ENCODE measurements around the gene KCNQ5.

The KCNQ5 gene

DNA sequence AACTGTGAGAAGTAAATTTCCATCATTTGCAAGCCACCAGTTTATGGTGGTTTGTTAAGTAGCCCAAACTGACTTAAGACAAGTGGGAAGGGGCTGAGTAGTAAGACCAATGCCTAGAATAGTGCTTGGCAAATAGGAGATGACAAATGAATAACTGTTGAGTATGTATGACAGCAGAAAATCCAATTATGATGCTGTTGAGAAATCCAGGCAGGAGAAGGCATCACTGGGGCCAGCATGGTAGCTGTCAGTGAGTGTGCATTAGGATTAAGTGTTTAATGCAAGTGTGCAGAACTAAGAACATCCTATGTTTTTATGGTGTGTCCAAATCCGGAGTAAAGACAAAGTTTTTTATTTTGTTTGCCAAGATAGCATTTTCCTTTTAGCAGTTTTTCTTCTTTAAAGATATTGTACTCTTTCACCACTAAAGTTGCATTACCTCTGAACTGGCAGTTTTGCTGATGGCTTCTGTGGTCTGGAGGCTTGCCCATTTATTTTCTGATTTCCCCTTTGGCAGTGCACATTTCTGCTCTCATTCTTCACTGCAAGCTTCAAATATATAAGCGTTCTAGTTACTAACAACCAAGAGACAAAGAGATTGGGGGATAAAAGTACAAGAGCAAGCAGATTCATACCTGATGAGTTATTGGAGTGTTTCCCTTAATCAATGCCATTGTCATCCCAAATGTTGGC lies 289.7 kb downstream of the KCNQ5 start:
- H3K4me1 Mint-ChIP-seq = peaks cover 6% of the 10 kb centered on the region
- ATAC-seq (no peak), DNase-seq (no peak)
- H3K4me3 Mint-ChIP-seq = no peak overlapping the region
- no peaks in the 10 kb centered on the region for H3K27me3 Mint-ChIP-seq
- H3K9me3 Mint-ChIP-seq = no peaks in the 10 kb centered on the region
- H3K36me3 Mint-ChIP-seq (ENCODE audit: low read depth) = no peaks in the 10 kb centered on the region
- no peak overlapping the region for H3K27ac Mint-ChIP-seq

DNA sequence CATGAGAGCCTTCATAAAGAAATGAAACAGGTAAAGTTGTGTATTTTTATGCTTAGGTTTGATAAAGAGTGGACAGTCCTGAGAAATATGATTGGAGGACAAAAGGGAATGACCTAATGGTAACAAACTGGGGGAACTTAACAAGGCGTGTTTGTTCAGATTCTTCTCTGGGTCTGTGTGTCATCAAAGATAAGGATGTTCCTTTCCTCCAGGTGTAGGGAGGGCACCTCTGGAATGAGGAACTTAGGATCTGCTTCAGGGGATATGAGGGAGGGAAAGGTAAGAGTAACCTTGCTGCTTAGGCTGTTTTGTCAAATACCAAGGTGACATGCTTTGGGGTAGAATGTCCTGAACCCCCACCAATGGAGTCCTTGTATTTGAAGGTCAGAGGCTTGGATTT lies 291.9 kb downstream of the KCNQ5 start:
- ATAC-seq (no peak), DNase-seq (no peak)
- Mint-ChIP-seq H3K36me3 (ENCODE audit: low read depth) (no peaks in the 10 kb centered on the region), H3K4me1 (peaks cover 4% of the 10 kb centered on the region), H3K4me3 (no peak overlapping the region), H3K27ac (no peak overlapping the region), H3K9me3 (no peaks in the 10 kb centered on the region), H3K27me3 (no peaks in the 10 kb centered on the region)

DNA sequence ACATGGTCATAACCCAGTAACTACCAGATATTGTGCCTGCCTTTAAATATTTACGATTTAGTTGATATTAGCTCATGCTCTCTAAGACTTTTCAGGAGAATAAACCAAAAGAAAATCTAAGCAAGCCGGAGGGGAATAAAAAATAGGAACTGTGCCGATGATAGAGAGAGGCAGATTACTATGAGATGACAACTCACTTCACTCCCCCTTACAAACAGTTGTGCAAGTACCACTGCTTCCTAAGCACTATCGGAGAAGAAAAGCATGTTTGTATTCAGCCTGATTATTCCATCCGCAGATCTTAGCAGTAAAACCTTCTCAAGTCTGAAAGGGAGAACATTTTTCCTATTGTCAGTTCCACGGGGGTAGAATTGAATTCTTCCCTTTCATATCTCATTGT lies 294.4 kb downstream of the KCNQ5 start:
- Mint-ChIP-seq H3K4me3 (no peak overlapping the region), H3K27me3 (no peaks in the 10 kb centered on the region), H3K9me3 (no peaks in the 10 kb centered on the region), H3K36me3 (ENCODE audit: low read depth) (no peaks in the 10 kb centered on the region), H3K27ac (no peak overlapping the region), H3K4me1 (peaks cover 5% of the 10 kb centered on the region)
- no peak for ATAC-seq
- DNase-seq = no peak

DNA sequence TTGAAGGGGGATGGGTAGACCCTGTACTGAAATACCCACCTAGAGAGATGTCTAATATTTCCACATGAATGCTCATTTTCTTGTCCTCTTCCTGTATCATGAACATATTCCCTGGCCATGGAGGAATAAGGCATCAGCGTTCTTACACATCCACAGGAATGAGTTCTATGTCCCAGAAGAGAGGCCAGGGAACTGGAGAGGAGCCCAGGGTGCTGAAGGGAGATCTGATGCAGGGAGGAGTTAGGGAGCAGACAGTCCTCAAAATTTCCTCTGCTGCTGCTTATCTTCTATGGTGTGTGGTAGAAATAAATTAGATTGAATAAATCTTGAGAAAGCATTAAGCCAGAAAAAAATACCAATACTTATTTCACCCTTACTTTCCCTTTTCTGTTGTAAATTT lies 295.0 kb downstream of the KCNQ5 start:
- no peak for ATAC-seq
- Mint-ChIP-seq H3K4me3 (no peak overlapping the region), H3K36me3 (ENCODE audit: low read depth) (no peaks in the 10 kb centered on the region), H3K27ac (no peak overlapping the region), H3K9me3 (no peaks in the 10 kb centered on the region), H3K4me1 (peaks cover 2% of the 10 kb centered on the region), H3K27me3 (no peaks in the 10 kb centered on the region)
- no peak for DNase-seq

DNA sequence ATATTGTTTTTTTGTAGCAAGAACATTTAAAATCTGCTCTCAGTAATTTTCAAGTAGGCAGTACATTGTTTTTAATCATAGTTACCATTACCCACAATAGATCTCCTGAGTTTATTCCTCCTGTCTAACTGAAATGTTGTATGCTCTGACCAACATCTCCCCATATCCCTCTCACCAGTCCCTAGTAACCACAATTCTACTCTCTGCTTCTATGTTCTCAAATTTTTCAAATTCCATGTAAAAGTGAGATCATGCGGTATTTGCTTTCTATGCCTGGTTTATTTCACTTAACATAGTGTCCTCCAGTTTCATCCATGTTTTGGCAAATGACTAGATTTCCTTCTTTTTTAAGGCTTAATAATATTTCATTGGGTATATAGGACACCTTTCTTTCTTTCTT lies 300.5 kb downstream of the KCNQ5 start:
- no peaks in the 10 kb centered on the region for H3K36me3 Mint-ChIP-seq (ENCODE audit: low read depth)
- H3K4me3 Mint-ChIP-seq = no peak overlapping the region
- peaks cover 2% of the 10 kb centered on the region for H3K4me1 Mint-ChIP-seq
- DNase-seq (no peak), ATAC-seq (no peak)
- no peaks in the 10 kb centered on the region for H3K27me3 Mint-ChIP-seq
- no peak overlapping the region for H3K27ac Mint-ChIP-seq
- no peaks in the 10 kb centered on the region for H3K9me3 Mint-ChIP-seq

DNA sequence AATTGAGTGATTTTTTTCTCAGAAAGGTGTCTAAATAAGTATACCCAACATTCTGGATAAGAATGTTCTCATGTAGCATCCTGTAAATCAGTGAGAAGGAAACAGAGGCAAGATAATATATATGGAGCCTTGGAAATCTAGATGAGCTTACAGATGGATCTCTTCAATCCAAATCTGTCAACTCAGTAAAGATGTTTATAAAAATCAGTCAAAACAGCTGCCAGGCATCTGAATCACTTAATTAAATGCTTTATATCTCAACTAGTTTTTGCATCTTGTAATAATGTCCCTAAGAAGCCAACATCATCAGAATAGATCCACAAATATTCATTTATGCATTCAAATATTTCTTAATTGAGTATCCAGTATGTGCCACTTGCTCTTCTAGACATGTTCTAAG lies 303.3 kb downstream of the KCNQ5 start:
- DNase-seq = no peak
- Mint-ChIP-seq H3K27ac (no peak overlapping the region), H3K36me3 (ENCODE audit: low read depth) (no peaks in the 10 kb centered on the region), H3K4me3 (no peak overlapping the region), H3K27me3 (no peaks in the 10 kb centered on the region), H3K9me3 (no peaks in the 10 kb centered on the region), H3K4me1 (no peaks in the 10 kb centered on the region)
- no peak for ATAC-seq

DNA sequence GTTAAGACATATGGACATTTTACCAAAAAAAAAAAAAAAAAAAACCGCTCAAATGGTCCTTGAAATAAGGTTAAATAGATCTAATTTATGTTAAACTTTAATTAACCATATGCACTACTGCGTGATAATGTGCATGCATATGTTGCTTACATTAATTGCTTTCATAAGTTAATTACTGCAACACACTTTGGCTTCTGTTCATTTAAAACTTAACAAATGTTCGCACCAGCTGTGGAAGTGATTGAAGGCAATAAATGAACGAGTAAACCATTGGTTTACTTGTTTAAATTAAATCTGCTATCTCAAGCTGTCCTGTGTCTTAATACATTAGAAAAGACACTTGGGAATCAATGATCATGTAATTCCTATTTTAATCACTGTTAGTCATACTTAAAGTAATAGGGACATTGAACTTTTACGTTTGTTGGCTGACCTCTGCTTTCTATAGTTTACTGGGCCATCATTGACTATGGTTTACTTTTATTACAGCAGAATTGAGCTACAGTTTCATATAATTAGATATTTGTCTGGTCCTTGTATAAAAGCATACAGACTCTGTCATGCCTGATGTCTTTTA lies 308.8 kb downstream of the KCNQ5 start:
- H3K9me3 Mint-ChIP-seq = no peaks in the 10 kb centered on the region
- DNase-seq (no peak), ATAC-seq (no peak)
- H3K4me1 Mint-ChIP-seq = no peaks in the 10 kb centered on the region
- no peak overlapping the region for H3K27ac Mint-ChIP-seq
- no peaks in the 10 kb centered on the region for H3K27me3 Mint-ChIP-seq
- no peak overlapping the region for H3K4me3 Mint-ChIP-seq
- no peaks in the 10 kb centered on the region for H3K36me3 Mint-ChIP-seq (ENCODE audit: low read depth)

DNA sequence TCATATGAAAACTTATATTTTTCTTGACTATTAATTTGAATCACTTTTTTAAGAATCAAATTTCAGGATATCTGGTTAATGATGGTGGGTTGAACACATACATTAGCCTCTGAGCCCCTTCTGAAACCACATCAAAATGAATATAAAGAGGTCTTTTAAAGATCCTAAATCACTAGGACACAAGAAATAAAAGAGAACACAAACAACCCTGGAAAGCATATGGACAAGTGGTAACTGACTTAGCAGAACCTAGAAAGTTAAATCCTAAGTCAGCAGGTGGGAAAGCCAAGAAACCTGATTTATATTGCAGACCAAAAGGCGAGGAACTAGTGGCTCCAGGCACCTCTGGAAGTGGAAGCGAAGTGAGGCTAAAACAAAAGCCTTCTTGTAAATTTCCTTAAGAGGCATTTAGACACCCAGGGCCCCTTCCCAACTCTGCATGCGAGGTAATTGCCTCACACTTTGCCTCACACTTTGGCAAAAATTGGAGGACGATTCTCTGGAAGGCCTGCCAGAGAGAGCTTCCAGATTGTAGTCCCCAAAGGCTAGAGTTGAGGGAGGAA lies 309.5 kb downstream of the KCNQ5 start:
- no peaks in the 10 kb centered on the region for H3K9me3 Mint-ChIP-seq
- H3K27ac Mint-ChIP-seq = no peak overlapping the region
- H3K27me3 Mint-ChIP-seq = no peaks in the 10 kb centered on the region
- no peaks in the 10 kb centered on the region for H3K36me3 Mint-ChIP-seq (ENCODE audit: low read depth)
- H3K4me3 Mint-ChIP-seq = no peak overlapping the region
- ATAC-seq = no peak
- H3K4me1 Mint-ChIP-seq = no peaks in the 10 kb centered on the region
- no peak for DNase-seq

DNA sequence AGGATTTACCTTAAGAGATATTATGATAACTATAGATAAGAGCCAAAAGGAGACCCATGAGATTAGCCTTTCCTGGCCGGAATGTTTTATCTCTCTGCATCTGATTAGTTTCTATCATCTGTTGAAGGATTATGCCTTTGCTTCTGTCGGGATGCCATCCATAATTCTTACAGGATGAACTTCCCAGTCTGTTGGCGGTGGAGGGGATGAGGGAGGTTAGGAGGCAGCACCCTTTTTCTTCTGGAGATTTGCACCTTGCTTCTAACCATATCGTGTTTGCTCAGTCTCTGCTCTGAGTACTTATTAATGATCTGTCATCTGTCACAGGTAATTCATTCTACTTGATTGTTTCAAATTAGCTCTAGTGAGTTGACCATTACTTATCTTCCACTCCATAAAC lies 311.4 kb downstream of the KCNQ5 start:
- Mint-ChIP-seq H3K4me3 (no peak overlapping the region), H3K36me3 (ENCODE audit: low read depth) (no peaks in the 10 kb centered on the region), H3K27me3 (no peaks in the 10 kb centered on the region), H3K4me1 (peaks cover 2% of the 10 kb centered on the region), H3K27ac (no peak overlapping the region), H3K9me3 (no peaks in the 10 kb centered on the region)
- ATAC-seq (no peak), DNase-seq (no peak)

DNA sequence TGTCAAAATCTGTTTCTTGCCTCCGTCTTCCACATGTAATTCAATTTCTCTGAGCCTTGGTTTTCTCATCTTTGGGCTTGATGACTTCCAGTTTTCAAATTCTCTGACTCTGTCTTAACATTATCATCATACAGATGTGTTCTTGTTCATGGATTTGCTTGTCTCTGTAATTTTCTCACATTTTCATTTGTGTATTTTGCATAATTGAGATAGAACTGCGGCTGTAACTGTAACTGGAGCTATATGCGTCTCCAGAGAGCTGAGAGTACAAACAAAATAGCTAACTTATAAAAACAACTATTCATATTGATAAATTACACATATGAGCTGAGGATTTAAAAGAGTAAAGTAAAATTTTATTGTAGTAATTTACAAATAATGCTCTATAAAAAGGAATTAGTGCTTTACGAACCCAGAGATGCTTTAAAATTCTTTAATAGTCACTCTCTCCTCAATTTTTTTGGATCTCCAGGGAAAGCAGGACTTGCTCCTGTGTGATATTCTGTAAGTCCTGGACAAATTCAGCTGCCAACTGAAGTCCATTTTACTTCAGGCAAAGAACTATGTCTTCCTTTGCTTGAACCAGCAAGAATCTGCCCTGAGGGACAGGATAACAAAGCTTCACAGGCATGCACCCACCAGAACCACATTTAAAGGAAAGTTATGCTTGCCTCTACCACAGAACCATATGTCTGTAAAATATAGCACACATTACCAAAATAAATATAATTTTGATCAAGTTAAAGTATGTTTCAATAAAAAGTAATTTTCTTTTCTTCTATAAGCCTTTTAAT lies 315.1 kb downstream of the KCNQ5 start:
- DNase-seq = no peak
- H3K4me3 Mint-ChIP-seq = no peak overlapping the region
- no peaks in the 10 kb centered on the region for H3K36me3 Mint-ChIP-seq (ENCODE audit: low read depth)
- H3K27ac Mint-ChIP-seq = no peak overlapping the region
- no peaks in the 10 kb centered on the region for H3K9me3 Mint-ChIP-seq
- no peak for ATAC-seq
- H3K4me1 Mint-ChIP-seq = peaks cover 2% of the 10 kb centered on the region
- no peaks in the 10 kb centered on the region for H3K27me3 Mint-ChIP-seq

DNA sequence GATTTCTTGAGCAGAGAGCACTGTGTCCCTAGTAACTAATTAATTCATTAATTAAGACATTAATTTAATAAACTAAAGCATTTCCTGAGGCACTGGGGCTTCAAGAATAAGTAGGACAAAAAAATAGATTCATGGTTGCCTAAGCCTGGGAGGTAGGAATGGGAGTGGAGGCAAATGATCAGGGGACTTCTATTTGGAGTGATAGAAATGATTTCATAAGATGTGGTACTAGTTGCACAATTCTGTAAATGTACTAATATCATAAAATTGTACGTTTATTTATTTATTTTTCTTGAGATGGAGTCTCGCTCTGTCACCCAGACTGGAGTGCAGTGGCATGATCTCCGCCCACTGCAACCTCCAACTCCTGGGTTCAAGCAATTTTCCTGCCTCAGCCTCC lies 316.2 kb downstream of the KCNQ5 start:
- peaks cover 2% of the 10 kb centered on the region for H3K4me1 Mint-ChIP-seq
- DNase-seq (no peak), ATAC-seq (no peak)
- H3K27me3 Mint-ChIP-seq = no peaks in the 10 kb centered on the region
- no peak overlapping the region for H3K4me3 Mint-ChIP-seq
- no peaks in the 10 kb centered on the region for H3K36me3 Mint-ChIP-seq (ENCODE audit: low read depth)
- no peak overlapping the region for H3K27ac Mint-ChIP-seq
- no peaks in the 10 kb centered on the region for H3K9me3 Mint-ChIP-seq

DNA sequence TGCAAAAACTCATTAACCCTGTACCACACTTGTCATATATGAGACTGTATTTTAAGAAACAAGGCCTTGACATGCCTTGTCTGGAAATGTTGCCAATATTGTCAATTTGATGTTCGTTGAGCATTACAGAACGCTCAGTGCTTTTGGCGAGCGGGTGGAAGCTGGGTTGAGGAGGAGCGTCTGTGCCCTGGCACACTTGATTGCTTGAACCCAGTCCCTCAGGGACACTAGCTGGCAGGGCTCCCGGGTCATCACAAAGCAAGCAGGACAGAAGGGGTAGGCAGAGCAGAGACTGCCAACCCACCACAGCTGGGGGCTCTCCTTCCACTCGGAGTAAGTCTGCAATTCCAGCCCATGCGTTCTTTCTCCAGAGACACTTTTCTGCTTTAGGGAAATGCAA lies 317.1 kb downstream of the KCNQ5 start:
- DNase-seq = no peak
- no peak for ATAC-seq
- Mint-ChIP-seq H3K27me3 (no peaks in the 10 kb centered on the region), H3K36me3 (ENCODE audit: low read depth) (no peaks in the 10 kb centered on the region), H3K4me3 (no peak overlapping the region), H3K27ac (no peak overlapping the region), H3K4me1 (peaks cover 2% of the 10 kb centered on the region), H3K9me3 (no peaks in the 10 kb centered on the region)

DNA sequence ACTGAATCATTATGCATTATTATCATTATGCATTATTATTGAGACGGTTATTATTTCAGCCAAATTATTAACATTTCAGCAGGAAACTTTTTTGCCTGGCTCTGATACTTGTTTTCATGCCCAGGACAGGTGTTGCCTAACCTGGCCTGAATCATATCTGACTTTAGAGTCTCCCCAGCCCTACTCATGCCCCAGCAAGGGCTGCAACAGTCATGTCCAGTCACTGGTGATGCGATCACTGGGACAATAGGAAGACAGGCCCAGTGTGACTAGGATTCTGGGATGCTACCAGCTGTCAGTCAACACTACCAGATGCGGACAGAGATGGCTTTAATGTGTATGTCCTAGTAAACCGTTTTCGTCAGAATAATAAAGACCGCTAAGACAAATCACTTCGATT lies 318.4 kb downstream of the KCNQ5 start:
- ATAC-seq = no peak
- no peaks in the 10 kb centered on the region for H3K27me3 Mint-ChIP-seq
- H3K4me3 Mint-ChIP-seq = no peak overlapping the region
- no peak for DNase-seq
- H3K4me1 Mint-ChIP-seq = peaks cover 2% of the 10 kb centered on the region
- no peaks in the 10 kb centered on the region for H3K9me3 Mint-ChIP-seq
- H3K36me3 Mint-ChIP-seq (ENCODE audit: low read depth) = no peaks in the 10 kb centered on the region
- no peak overlapping the region for H3K27ac Mint-ChIP-seq

DNA sequence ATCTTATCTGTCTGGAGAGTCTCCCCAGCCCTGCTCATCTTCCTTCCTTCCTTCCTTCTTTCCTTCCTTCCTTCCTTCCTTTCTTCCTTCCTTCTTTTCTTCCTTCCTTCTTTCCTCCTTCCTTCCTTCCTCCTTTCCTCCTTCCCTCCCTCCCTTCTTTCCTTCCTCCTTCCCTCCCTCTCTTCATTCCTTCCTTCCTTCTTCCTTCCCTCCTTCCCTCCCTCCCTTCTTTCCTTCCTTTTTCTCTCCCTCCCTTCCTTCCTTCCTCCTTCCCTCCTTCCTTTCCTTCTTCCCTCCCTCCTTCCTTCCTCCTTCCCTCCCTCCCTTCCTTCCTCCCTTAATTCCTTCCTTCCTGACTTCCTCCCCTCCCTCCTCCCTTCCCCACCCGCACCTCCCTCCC lies 319.4 kb downstream of the KCNQ5 start:
- Mint-ChIP-seq H3K9me3 (no peaks in the 10 kb centered on the region), H3K27me3 (no peaks in the 10 kb centered on the region), H3K36me3 (ENCODE audit: low read depth) (no peaks in the 10 kb centered on the region), H3K4me1 (peaks cover 2% of the 10 kb centered on the region), H3K27ac (no peak overlapping the region), H3K4me3 (no peak overlapping the region)
- ATAC-seq (no peak), DNase-seq (no peak)

DNA sequence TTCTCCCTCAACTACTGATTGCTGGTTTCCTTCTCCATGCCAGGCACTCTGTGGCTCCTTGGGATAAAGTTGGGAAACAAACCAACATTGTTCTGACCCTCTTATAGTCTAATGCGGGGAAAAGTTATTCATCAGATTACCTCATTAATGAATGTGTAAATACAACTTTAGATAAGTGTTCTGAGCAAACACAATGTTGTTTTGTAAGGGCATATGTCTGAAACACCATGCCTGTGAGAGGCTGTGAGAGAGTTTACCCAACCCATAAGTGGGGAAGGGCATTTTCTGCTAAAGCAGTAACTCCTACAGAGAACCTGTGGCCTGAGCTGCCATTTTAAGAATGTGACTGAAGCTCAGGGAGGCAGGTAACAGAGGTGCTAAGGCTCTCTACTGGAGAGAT lies 319.9 kb downstream of the KCNQ5 start:
- DNase-seq (no peak), ATAC-seq (no peak)
- H3K36me3 Mint-ChIP-seq (ENCODE audit: low read depth) = no peaks in the 10 kb centered on the region
- no peak overlapping the region for H3K4me3 Mint-ChIP-seq
- H3K9me3 Mint-ChIP-seq = no peaks in the 10 kb centered on the region
- peaks cover 2% of the 10 kb centered on the region for H3K4me1 Mint-ChIP-seq
- no peak overlapping the region for H3K27ac Mint-ChIP-seq
- H3K27me3 Mint-ChIP-seq = no peaks in the 10 kb centered on the region
